Neural cell (in vitro differentiated cells): ENCODE measurements around the gene SYNGR2.

Source experiments
- EP300 ChIP-seq: fragments of 450-650 bp; conservative IDR thresholded peaks from 2 replicates; pipeline ENCODE4 v1.6.1; 2014; ENCODE audit warnings: antibody characterized with exemption, mild to moderate bottlenecking, moderate library complexity; ENCODE audit not compliant: poor library complexity, severe bottlenecking
- RAD21 ChIP-seq: fragments of 450-650 bp; conservative IDR thresholded peaks from 2 replicates; pipeline ENCODE4 v1.6.1; 2014; ENCODE audit warnings: antibody characterized with exemption, mild to moderate bottlenecking, moderate library complexity
- TF ChIP-seq, protein P1 (sequence below): fragments of 450-650 bp; IDR thresholded peaks from 2 replicates; pipeline ENCODE4 v1.5.1; 2014; ENCODE audit warnings: antibody characterized with exemption, mild to moderate bottlenecking, moderate library complexity; ENCODE audit not compliant: poor library complexity, severe bottlenecking

DNA sequence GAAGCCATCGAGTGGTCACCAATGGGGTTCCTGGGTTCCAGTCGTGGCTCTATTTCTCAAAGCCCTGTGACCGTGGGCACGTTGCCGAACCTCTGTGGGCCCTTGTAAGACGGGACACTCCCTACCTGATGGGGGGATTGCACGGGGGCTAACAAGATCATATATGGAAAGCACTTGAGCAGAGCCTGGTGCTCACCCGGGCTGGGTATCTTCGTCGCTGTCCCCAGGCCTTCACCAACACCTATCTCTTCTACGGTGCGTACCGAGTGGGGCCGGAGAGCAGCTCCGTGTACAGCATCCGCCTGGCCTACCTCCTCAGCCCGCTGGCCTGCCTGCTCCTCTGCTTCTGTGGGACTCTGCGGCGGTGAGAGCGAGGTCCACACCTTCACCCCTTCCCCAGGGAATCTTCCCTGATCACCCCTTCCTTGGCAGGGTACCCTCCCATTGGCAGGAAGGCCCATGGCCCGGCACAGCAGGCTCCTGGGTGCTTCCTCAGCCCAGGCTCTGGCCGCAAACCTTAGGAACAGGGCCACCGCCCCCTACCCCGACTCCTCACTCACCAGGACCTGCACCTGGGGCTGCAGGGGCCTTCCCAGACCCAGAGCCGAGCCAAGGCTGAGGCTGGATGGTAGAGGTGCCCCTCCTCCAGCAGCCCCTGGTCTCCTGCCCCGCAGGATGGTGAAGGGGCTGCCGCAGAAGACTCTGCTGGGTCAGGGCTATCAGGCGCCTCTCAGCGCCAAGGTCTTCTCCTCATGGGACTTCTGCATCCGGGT, 35.0 kb upstream of the SYNGR2 start:
- TF ChIP-seq, protein P1, sequence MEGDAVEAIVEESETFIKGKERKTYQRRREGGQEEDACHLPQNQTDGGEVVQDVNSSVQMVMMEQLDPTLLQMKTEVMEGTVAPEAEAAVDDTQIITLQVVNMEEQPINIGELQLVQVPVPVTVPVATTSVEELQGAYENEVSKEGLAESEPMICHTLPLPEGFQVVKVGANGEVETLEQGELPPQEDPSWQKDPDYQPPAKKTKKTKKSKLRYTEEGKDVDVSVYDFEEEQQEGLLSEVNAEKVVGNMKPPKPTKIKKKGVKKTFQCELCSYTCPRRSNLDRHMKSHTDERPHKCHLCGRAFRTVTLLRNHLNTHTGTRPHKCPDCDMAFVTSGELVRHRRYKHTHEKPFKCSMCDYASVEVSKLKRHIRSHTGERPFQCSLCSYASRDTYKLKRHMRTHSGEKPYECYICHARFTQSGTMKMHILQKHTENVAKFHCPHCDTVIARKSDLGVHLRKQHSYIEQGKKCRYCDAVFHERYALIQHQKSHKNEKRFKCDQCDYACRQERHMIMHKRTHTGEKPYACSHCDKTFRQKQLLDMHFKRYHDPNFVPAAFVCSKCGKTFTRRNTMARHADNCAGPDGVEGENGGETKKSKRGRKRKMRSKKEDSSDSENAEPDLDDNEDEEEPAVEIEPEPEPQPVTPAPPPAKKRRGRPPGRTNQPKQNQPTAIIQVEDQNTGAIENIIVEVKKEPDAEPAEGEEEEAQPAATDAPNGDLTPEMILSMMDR = no peak
- no peak for TF ChIP-seq RAD21
- no peak for TF ChIP-seq EP300
